GM23338 (cell line): ENCODE results near the gene KCNJ16.

Experiments used
- CREB1 ChIP-seq: fragments of 250-450 bp; sonication (Bioruptor Pico); IDR thresholded peaks from 2 replicates; pipeline ENCODE4 v1.5.0; 2020; ENCODE audit warnings: low read depth, mild to moderate bottlenecking, moderate library complexity
- CTCF ChIP-seq, 2 experiments: fragments of 200-600 bp in 1 of 2; sonication (generic) in 1 of 2; conservative IDR thresholded peaks; 2 replicates each; pipeline versions ENCODE4 v1.5.1 to v1.6.1; 2016 to 2017; ENCODE audit warnings: antibody characterized with exemption in 2 of 2, low read depth in 2 of 2, mild to moderate bottlenecking in 2 of 2, moderate library complexity in 1 of 2
- EZH2 ChIP-seq: fragments of 200-600 bp; sonication (generic); IDR thresholded peaks from one replicate; pipeline ENCODE4 v1.8.0; 2017; ENCODE audit warnings: antibody characterized with exemption, mild to moderate bottlenecking, low read depth; ENCODE audit not compliant: unreplicated experiment
- EZH2phosphoT487 ChIP-seq: fragments of 200-600 bp; sonication (generic); IDR thresholded peaks from one replicate; pipeline ENCODE4 v1.8.1; 2018; ENCODE audit warnings: antibody characterized with exemption; ENCODE audit not compliant: unreplicated experiment
- JUNB ChIP-seq: IDR thresholded peaks from one replicate; pipeline ENCODE4 v1.6.1; 2016; ENCODE audit warnings: antibody characterized with exemption; ENCODE audit not compliant: unreplicated experiment

- TF ChIP-seq CTCF (conservative IDR thresholded peaks at IDR 0.05; ENCODE audit: low read depth in 2 of 2): no peak
- TF ChIP-seq CREB1: no peak
- TF ChIP-seq JUNB: no peak
- TF ChIP-seq EZH2phosphoT487: no peak
- no peak for TF ChIP-seq EZH2
Measured at GRCh38 chr17:70099294-70099693, 24.3 kb downstream of the KCNJ16 start.
